Bone marrow (tissue), 2 donors: ENCODE data around the gene LHX5.
A peak's percentile ranks its signal among the peaks of the same experiment; 100 is the strongest.

Experiments
- DNase-seq, 2 donors: peaks; one replicate each; lab custom pipeline; 2025; lab: John Stamatoyannopoulos, UW

The LHX5 gene

GRCh38 chr12:113439301-113439597 lies 32.4 kb downstream of the LHX5 start:
- DNase-seq, result no peak

GRCh38 chr12:113438523-113439300 lies 33.0 kb downstream of the LHX5 start:
- DNase-seq, result no peak

GRCh38 chr12:113437729-113438100 lies 34.0 kb downstream of the LHX5 start:
- no peak for DNase-seq

GRCh38 chr12:113436993-113437728 lies 34.5 kb downstream of the LHX5 start:
- DNase-seq, result no peak

GRCh38 chr12:113436586-113436985 lies 35.1 kb downstream of the LHX5 start:
- no peak for DNase-seq

- DNase-seq, result no peak
Measured at GRCh38 chr12:113435367-113435766, 36.3 kb downstream of the LHX5 start.

GRCh38 chr12:113432986-113433385 lies 38.7 kb downstream of the LHX5 start:
- DNase-seq, result no peak

- no peak for DNase-seq
Measured at GRCh38 chr12:113428482-113428881, 43.2 kb downstream of the LHX5 start.

GRCh38 chr12:113427882-113428281 lies 43.8 kb downstream of the LHX5 start:
- no peak for DNase-seq

GRCh38 chr12:113425960-113426453 lies 45.7 kb downstream of the LHX5 start:
- no peak for DNase-seq

- DNase-seq, result peak; percentile 25 to 41
Measured at GRCh38 chr12:113424915-113425823, 46.5 kb downstream of the LHX5 start.

GRCh38 chr12:113424456-113424855 lies 47.2 kb downstream of the LHX5 start:
- DNase-seq, result no peak

GRCh38 chr12:113422886-113423669 lies 48.6 kb downstream of the LHX5 start:
- DNase-seq, result no peak

- peak; percentile 39 to 94 for DNase-seq
Measured at GRCh38 chr12:113422030-113422885, 49.4 kb downstream of the LHX5 start, which contains the start of gene SDSL. TSS of gene SDSL (plus strand) at chr12:113422380. CDS start at chr12:113427983, 5,603 bp downstream.

- no peak for DNase-seq
Measured at GRCh38 chr12:113420996-113421595, 50.6 kb downstream of the LHX5 start.

GRCh38 chr12:113418213-113418879 lies 53.3 kb downstream of the LHX5 start:
- no peak for DNase-seq

GRCh38 chr12:113416091-113416754 lies 55.4 kb downstream of the LHX5 start:
- peak; percentile 11 to 55 for DNase-seq

- no peak for DNase-seq
Measured at GRCh38 chr12:113414519-113415038, 57.1 kb downstream of the LHX5 start.

GRCh38 chr12:113413488-113413939 lies 58.2 kb downstream of the LHX5 start:
- no peak for DNase-seq
